ENCODE measurements around the gene RNF2.
A peak's percentile ranks its signal among the peaks of the same experiment; 100 is the strongest.
"Not testable (repeated sequence)": the region's sequence is repeated elsewhere in the genome, so short reads cannot be mapped to it uniquely, and the experiment has no call there.

The RNF2 gene

DNA sequence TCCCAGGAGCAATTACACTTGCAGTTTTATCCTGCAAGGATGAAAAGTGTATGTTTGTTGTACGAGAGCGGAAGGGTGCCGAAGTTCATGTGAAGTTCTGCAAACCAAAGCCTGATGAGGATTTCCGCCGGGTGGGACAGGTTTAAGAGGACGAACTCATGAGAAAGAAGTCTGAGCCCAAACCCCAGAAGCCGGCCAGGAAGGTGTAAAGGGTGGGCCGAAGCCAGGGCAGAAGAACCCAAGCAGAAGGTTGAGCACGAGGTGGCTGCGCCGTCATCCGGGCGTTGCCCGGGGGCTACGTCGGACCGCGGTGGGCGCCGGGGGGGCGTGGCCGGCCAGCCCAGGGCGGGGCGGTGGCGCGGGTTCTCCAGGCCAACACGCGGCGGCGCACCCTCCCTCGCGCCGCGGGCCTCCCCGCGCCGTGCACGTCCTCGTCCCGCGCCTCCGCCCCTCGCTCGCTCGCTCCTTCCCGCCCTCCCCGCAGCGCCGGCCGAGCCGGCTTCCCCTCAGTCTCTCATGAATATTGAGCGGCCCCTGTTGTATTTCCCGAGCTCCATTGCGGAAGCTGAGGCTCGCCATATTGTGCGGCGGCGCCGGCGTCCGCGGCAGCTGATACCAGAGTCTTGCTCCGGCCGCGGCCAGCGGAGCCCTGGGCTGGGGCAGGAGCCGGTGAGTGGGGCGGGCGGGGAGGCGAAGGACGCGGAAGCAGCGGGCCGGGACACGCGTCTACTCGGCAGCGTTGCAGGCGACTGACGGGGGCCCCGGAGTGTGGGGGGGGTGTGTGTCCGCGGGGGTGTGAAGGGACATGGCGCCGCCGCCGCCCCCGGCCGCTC lies at the start of gene RNF2:
TSS of gene RNF2 (plus strand) at position 578 of the 833 bp plus-strand sequence. CDS start 41,996 bp downstream, outside the sequence.
- DNase-seq, result peak; percentile 92 to 99

DNA sequence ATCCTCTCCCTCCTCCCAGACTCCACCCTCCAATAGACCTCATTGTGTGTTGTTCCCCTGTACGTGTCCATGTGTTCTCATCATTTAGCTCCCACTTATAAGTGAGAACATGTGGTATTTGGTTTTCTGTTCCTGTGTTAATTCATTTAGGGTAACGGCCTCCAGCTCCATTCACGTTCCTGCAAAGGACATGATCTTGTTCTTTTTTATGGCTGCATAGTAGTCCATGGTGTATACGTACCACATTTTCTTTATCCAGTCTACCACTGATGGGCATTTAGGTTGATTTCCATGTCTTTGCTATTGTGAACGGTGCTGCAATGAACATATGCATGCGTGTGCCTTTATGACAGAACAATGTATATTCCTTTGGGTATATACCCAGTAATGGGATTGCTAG lies 45.4 kb upstream of the RNF2 start:
- DNase-seq, result not testable (repeated sequence)

DNA sequence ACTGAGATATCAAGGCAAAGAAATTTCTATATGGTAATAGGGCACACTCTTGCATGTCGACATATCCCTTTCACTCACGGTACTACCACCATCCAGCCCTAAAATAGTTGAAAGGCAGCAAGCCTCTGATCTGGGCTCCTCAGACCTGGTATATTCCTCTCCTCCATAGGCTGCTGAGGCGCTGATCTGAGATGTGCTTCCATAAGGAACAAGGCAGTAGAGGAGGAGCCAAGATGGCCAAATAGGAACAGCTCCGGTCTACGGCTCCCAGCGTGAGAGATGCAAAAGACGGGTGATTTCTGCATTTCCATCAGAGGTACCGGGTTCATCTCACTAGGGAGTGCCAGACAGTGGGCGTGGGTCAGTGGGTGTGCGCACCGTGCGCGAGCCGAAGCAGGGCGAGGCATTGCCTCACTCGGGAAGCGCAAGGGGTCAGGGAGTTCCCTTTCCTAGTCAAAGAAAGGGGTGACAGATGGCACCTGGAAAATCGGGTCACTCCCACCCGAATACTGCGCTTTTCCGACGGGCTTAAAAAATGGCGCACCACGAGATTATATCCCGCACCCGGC lies 44.0 kb upstream of the RNF2 start:
- peak in 1 of 2 experiments; percentile 28 for DNase-seq

DNA sequence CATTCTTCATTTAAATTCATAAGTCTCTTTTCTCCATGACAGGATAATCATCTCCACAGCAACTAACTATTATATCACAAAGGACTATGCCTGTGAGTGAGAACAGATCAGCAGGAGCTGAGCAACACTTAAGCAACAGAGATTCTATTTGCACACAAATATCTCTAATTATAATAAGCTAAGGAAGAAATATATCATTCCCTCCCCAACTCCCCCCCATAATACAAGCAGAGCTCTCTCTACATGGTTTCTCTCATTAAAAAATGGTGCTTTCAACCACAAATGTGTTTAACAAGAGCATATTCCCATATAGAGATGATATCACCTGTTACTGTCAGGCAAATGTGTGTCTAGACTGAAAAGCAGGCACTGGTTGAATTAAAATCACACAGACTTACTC lies 36.5 kb upstream of the RNF2 start:
- no peak for DNase-seq

DNA sequence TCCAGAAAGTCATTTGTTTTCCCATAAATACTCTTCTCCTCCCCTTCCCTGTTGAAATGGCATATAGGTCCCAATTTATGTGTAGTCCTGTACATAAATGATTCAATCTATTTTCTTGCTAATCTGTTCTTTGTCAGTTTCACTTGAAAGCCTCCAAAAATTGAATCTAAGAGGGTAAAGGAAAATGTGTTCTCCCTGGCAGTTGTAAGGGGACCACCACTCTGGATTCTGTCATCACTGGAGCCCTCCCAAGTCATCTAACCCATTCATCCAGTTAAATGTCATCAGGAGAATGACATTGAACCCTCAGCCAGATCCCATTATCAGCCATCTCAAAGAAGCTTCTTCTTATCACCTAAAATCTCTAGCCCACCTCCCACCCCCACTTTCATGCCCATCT lies 35.0 kb upstream of the RNF2 start:
- DNase-seq, result no peak

DNA sequence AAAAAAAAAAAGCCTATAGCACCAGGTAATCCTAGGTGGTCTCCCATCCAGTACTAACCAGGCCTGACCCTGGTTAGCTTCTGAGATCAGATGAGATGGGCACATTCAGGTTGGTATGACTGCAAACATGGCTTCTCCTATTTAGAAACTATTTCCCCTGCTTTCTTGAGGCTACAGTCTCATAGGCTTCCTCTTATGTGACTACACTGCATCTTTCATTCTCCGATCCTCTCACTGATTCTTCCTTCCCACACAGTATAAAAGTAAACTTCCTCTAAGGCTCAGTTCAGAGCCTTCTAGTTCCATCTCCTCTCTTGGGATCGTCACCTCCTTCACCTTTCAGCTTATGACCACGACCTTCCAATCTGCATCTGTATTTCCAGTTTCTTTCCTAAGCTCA lies 30.4 kb upstream of the RNF2 start:
- DNase-seq, result no peak

DNA sequence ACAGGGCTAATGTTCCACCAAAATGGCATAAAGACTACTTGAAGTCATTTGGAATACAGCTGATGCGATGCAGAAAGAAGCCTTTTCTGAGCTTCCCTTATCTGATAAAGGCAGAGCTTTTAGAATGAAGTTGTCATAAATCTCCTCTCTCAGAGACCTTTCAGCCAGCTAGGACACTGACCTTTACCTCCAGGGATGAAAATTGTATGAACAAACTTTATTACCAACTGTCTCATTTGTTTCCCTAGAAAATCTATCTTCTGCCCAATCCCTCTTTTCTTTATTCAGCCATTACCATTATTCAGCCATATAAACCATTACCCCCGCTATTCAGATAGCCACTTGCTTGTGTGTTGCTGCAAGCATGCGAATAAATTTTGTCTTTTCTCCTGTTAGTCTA lies 29.7 kb upstream of the RNF2 start:
- DNase-seq, result no peak

DNA sequence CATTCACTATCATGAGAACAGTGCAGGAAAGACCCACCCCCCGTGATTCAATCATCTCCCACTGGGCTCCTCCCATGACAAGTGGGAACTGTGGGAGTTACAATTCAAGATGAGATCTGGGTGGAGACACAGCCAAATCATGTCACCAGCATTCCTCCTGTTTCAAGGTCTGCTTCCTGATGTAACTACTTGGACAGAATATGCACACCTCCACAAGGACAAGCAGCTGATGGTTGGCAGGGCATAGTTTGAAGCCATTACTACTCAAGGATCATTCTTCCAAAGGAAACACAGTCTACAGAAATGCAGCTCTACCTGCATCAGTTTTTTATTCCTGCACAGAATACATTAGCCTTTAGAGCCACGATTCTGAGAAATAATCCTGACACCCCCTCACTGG lies 28.5 kb upstream of the RNF2 start:
- DNase-seq, result no peak

DNA sequence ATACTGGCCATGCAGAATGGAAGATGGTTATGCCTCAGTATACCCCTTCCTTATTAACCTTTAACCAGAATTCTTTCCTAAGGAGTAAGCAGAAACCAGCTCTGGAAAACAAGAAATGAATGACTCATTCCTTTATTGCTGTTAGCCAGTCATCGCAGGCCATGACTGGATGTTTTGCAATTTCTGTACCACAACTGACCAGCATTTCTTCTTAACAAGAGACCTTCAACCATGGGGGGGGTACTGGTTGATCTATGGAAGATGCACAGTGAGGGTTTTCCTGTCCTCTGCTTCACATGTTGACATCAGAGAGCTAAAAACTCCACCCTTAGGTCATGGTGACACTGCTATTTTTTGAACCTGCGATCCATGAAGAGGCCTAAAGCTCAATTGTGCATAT lies 28.0 kb upstream of the RNF2 start:
- DNase-seq, result no peak

DNA sequence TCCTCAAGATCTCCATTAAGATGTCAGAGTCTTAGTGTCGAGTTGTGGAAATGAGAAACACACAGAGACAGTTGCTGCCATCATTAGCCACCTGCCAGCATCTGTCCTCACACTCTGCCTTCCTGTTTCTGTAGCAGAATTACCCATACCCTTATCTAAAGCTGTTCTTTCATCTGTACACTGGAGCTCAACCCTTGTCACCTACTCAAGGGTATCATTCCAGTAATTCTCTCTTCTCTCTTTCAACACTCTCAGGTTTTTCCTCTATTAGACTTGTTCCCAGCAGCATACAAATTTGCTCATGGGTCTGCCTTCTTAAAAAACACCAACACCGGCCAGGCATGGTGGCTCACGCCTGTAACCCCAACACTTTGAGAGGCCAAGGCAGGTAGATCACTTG lies 27.4 kb upstream of the RNF2 start:
- DNase-seq, result no peak

DNA sequence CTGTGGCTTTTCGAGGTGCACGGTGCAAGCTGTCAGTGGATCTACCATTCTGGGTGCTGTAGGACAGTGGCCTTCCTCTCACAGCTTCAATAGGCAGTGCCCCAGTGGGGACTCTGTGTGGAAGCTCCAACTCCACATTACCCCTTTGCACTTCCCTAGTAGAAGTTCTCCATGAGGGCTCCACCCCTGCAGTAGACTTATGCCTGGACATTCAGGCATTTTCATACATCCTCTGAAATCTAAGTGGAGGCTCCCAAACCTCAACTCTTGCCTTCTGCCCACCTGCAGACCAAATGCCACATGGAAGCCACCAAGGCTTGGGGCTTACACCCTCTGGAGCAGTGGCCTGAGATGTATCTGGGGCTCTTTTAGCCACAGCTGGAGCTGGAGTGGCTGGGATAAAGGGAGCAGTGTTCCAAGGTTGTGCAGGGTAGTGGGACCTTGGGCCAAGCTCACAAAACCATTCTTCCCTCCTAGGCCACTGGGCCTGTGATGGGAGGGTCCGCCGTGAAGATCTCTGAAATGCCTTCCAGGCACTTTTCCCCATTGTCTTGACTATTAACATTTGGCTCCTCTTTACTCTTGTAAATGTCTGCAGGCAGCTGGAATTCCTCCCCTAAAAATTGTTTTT lies 18.0 kb upstream of the RNF2 start:
- DNase-seq, result no peak

DNA sequence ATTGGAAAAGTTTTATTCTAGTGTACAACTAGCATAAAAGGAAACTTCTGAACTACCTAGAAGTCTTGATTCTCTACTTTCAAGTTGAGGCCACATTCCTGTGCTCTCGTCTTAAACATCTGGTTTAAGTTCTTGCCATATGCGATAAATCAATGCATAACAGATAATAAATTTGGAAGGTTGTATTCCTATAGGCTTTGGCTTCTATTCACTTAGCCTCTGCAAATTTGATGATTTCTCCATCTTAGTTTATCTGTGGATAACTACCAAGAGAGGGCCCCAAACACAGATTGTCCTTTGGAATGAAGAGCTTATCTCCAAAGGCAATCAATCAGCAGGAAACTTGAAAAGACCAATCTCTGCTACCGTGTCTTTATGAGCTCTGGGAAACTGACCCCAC lies 11.7 kb upstream of the RNF2 start:
- DNase-seq, result no peak

DNA sequence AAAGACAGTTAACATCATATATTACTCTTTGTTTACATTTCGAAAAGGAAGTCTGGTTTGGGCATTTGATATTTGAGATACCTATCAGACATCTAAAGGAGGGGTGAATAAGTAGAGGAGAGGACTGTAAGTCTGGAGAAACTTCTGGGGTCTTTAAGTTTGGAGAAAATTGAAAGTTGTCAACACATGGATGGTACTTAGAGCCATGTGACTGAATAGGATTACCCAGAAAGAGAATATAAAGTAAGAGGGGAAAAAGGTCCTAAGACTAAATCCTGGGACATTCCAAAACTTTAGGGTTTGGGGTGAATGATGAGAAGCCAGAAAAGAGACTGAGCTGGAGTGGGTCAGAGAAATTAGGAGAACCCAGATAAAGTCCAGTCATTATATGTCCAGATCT lies 10.1 kb upstream of the RNF2 start:
- DNase-seq, result no peak

DNA sequence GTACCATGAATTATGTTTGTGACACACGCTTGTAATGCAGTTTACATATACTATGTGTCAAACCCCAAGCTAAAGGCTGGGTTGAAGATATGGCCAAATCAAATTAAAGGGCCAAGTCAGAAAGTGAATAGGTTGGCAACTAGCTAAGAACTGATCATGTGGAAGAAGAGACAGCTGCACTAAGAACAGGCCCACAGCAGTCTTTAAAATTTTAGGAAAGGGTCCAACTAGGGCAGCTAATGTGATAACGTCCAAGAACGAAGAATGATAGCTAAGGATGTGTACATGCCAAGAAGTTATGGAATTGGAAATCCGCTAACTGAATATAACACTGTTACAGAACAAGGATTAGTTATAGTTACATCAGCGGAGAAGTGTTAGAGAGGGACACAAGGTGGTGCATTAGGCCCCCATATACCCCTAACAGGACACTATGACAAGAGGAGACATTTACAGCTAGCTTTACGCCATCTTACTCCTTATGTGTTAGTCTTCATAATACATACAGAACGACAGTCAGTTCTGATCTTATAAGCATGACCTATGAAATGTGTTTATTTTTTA lies 6.5 kb upstream of the RNF2 start:
- no peak for DNase-seq

DNA sequence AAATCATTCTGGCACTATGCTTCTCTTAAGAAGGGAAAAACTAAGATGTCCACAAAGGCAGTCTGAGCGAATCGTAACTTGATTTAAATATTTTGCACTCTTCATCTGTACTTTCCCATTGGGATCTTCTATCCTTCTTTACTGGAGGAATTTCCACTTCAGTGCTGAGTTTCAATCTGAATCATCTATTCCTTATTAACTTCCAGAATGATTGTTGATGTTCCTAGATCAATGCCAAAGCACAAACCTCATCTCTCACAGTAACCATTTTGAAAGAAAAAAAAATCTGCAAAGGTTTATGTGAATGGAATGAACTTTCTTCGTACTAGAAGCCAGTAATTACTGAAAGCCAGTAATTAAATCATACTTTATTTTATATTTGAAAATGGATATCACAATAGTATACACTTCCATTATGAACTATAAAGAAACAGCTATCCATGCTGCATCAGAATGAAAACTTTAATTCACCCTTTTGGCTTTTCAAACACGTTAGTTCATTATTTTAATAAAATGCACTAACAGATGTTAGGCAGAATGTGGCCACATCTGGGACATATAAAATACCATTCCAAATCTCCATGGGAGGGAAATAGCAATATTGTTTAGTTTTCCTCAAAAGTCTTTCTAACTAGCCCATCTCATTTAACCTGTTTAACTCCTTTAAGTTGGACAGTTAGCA lies 5.5 kb upstream of the RNF2 start:
- DNase-seq, result no peak

DNA sequence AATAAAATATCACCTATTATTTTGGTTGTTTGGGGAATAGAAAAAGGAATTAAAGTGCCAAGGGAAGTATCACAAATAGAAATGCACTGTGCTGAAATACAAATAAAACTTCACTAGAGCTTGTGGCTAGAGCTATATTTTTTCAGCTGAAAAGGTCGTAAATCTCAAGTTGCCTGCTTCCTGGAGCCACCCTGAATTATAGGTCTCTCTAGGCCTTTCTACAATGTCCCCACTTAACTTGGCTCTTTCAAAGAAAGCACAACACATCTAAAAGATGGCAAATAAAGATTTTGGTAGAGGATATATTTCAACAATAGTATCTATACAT lies 5.0 kb upstream of the RNF2 start:
- no peak for DNase-seq

DNA sequence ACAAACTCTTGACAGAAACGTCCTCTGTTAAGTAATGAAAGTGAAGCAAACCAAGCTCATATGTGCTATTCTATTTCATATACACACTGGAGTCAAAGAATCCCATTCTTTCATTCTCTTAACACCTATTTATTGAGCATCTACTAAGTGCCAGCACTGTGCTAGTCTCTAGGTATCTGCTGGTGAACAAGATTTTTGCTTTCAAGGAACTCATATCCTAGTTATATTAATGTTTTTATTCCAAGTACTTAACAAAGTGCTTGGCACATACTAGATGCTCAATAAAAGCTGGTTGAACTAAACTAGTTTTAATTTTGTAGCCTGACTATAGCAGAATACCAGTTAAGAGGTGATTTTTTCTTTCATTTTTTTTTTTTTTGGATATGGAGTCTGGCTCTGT lies 3.6 kb upstream of the RNF2 start:
- no peak for DNase-seq

DNA sequence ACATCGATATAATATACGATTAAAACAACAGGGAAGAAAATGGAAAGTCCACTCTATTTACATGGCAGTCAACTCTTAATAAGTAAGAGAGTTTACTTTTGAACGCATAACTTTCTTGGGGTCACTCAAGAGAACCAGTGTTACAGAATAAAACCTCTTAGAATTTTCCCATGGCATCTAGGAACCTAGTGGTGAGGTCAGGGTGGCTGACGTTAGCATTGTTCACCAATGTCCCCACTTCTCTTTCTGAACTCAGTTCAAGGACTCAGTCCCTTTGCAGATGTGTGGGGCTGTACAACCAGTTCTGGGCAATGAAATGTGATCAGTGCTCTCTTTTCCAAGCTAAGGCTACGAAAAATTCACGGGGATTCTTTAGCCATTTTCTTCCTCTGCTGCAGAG lies 2.6 kb upstream of the RNF2 start:
- no peak for DNase-seq

DNA sequence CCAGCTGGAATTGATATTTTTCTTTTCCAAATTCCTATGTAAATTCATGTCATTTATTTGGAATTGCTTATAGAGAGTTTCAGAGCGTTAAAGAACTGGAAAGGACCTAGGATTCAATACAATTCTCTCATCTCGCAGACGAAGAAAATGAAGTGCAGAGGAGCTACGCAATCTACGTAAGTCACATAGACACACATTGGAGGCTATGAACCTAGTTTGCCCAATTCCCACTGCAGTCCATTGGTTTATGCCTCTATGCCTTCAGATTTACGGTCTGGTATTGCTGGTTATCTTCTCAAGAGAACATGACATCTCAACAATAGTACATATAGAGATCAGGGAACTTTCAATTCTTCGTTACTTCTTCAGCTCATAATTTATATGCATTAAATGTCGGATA lies 971 bp upstream of the RNF2 start:
- DNase-seq, result peak in 1 of 2 experiments; percentile 39

DNA sequence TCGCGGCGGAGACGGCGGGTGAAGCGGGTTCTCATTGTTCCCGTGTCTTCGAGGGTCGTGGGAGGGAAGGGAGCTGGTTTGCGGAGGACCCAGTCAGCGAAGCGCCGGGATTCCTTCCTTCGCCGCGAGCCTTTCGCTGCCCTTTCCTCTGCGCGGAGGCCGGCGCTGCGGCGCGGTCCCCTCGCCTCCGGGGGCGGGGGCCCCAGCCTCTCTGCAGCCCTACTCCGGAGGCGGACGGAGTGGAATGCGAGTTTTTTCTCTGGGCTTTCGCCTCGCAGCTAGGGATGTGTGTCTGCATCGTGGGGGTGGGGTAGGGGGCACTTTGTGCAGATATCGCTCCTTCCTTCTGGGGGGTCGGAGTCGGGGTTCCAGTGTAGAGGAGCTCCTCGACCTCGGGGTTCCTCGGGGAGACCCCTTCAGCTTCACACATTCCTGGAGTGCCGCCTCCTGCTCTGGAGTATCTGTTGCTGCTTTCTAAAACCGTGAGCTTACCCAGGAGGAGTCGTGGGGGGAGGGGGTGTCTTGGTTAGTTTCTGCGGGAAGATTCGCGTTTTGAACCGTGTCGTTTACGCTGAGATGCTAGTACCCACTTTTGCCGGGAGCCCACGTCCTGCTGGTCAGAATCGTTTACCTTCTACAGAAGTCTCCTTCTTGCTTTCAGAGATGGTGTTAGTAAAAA lies 595 bp downstream of the RNF2 start:
- peak; percentile 42 to 88 for DNase-seq

DNA sequence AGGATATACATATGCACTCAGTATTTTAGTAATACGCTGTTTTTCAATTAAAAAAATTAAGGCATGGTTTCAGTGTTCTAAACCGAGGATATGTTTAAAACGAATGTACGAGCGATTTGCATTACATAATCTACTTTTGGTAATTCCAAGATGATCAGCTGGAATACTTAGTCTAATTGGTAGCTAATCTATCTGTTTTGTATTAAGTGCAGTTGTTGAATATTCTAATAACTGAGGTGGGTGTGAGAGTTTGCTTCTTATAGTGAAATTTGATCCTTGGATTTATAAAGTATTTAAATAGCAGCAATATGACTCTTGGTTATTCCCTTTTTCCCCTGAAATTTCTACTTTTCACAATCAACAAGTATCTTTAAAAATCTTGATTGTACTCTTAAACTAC lies 1.3 kb downstream of the RNF2 start:
- DNase-seq, result peak in 1 of 2 experiments; percentile 39

DNA sequence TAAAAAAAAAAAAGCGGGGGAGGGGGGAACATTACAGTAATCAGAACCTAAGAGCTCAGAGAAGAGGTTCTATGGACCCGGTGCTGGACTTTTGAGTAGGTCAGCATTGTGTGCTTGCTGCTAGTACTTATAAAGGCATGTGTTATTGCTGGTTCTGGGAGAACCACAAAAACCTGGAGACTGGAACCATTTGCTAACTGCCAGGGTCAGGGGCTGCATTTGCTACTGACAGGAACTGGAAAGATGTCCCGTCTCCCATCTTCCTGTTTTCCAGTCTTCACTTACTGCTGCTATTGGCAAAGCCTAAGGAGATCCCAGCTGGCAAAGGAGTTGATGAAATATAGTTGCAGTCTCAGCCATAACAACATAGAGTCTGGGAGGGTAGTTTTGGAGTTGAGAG lies 4.3 kb downstream of the RNF2 start:
- DNase-seq, result no peak
